CD4-positive, alpha-beta T cell treated with Interleukin-4 for 4 hours (primary cell): ENCODE results near the gene SLC15A4.

Source experiments
- DNase-seq: peaks from one replicate; pipeline ENCODE4 v3.0.0-alpha.2; 2020

SLC15A4 gene

DNA sequence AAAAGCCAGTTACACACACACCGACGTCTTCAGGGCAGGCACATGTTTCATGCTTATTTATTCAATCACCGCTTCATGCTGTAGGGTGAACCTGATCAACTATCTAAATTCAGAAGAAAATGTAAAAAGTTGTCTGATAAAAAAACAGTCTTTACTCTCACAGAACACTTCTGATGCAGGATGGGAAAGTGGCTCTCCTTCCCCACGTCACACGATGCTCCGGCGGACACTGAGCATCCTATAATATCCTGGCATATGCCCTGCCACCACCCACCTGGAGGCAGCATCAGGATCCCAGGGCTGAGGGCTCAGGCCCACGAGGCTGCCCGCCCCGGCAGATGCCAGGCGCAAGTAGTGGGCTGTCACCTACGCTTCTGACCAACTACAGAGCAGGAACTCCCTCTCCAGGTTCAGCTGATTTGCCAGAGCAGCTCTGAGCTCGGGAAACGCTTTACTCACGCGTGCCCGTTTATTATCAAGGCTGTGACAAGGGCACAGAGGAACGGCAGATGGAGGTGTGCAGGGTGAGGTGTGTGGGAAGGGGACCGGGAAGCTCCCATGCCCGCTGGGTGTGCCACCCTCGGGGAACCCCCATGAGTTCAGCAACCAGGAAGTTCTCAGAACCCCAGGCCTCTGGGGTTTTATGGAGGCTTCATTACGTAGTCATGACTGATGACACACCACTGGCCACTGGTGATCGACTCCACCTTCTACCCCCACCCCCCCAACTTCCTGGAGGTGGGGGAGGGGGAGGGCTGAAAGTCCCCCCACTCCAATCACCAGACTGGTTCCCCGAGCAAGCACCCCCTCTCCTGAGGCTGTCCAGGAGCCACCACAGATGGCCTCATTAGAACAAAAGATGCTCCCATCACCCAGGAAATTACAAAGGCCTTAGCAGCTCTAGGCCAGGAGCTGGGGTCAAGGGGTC lies 32.1 kb downstream of the SLC15A4 start:
- DNase-seq, result peak; percentile 27

DNA sequence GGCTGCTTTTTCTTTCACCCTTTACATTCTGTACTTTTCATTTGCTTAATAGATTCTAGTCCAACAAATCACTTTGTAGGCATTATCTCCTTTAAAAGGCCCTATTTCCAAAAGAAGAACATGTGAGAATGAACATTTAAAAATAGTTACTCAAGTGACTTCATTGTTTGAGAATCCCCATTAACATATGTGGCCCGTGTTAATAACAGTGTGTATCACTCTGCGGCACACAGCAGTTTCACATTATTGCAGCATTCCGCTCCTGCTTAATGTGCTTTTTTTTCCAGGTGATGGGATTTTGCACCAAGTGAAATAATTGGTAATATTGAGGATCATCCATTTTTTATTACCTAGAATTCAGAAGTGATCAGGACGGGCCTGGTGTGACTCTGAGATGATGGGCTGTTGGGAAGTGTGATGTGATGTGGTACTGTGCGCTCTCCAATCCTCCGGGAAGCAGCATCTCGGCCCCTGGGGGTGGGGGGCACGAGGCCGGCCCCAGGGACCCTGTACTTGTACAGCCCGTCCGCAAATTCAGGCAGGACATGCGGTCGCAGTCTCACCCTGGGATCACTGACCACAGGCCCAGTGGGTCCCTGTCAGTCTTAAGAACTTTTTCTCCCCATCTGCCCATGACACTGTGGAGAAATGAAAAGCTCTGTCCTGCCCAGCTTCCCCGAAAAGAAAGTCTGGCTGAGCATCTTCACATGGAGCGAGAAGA lies 32.9 kb downstream of the SLC15A4 start:
- DNase-seq, result no peak

DNA sequence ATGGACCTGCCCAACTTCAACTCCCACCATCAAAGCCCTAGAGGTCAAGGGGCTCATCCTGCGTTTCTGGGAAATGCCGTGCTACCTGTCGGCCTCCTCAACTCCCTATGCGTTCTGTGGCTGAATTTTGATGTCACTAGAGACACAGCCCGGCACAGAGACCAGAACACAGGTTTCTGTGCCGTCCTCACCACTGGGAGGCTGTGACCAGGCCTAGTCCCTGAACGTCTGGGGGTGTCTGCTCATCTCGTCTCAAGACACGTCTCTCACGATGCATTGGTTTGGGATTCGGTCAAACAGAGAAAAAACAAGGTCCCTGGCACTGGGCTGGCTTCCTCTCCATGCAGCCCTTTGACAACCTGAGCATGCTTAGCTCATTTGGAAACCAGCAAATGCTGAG lies 33.5 kb downstream of the SLC15A4 start:
- DNase-seq, result no peak

DNA sequence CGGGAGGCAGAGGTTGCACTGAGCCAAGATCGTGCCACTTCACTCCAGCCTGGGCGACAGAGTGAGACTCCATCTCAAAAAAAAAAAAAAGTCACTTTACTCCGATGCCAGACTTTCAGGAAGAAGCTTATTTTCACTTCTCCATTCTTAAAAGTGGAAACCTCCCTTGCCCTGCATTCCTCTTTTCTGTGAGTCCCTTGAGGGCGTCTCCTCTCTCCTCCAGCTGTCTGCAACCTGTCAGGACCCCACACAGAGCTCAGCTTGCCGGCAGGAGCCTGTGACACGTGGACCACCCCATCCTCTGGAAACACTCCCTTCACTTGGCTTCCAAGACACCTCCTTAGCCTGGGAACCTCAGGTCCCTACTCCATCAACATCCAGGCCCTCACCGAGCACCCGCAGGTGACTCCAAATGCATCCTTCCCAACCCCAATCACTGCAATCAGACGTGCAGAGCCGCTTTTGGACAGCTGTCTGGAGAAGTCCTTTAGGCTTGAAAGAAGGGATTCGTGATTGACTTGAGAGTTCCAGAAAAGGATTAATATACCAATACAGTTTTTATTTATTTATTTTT lies 34.3 kb downstream of the SLC15A4 start:
- DNase-seq, result no peak

DNA sequence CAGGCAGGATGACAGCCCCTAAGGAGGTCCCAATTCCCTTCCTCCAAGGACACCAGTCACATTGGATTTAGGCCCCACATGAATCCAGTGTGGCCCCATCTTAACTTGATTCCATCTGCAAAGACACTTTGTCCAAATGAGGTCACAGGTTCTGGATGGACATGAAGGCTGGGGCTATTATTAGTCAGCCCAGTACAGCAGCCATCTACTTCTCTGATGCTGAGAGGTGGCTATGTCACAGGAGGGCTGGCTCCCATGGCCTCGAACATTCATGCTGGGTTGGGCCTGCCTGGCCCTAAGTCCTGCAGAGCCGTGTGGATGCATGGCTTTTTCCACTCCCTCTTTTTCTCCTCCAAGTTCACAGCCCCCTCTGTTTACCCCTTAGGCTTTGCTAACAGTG lies 35.9 kb downstream of the SLC15A4 start:
- no peak for DNase-seq

DNA sequence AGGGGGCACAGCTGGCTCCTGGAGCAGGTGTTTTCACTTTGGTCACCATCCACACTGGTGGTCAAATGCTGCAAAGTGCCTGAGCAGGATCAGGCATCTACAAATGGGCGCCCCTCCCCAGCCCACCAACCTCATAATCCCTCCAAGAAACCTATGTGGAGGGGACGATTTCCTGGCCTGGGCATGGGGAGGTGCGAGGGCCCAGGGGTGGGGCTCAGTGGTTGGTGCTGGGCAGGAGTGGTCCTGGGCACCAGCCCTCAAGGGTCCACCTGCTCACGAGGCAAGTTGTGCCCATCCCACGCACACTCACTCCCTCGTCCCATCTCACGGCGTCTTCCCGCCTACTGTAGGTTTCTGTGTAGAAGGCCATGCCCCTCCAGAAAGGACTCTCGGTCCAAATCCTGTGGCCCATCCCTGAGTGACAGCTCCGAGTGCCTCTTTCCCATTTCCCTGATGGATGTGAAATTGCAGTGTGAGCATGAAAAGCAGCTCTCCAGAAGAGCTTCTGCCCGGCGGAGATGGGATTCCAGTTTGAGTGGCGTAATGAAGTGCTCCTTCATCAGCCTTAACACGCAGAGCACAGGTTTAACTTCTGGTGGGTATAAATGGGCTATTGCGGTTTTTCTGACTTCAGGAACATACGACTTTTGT lies 36.9 kb downstream of the SLC15A4 start:
- DNase-seq, result no peak

DNA sequence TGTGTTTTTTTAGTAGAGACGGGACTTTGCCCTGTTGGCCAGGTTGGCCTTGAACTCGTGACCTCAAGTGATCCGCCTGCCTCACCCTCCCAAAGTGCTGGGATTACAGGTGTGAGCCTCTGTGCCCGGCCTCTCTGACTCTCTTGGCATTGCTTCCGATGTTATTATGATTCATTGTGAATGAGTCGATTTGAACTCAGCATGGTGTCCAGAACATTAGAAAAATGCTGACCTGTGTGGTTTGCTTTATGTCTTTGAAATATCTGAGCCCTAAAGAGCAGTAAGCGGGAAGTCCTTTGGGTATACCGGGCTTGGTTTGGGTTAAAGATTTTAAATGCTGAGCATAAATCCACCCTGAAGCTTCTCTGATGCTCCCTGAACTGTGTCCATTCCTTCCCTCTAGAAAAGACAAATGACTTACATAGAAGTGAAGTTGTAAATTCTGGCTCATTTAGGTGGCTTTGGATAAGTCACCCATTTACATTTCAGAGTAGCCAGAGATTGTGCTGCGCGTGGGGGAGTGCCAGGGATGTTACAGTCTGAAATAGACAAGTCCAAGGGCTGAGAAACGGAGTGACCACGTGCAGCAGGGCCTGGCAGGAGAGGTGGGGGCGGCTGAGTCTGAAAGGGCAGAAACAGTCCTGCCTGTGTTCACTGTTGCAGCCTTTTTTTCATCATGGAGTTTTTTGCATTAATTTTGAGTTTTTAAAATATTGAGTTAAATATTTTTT lies 39.6 kb downstream of the SLC15A4 start:
- no peak for DNase-seq

DNA sequence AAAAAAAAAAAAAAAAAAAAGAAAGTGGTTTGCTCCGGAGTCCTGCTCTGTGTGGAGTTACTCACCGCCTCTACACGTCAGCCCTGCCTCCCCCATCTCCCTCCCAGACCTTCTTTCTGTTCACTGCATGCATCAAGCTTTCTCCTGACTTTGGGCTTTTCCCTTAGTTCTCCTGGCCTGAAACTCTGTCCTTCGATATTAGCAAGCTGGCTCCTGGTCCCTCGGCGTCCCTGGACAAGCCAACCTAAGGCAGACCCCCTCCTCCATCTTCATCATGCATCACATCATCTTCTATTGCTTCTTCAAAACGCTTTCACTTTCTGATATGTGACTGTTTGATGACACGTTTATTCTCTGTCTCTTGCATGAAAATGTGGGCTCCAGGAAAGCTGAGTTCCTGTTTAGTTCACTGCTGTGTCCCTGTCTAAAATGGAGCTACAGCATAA lies 40.6 kb downstream of the SLC15A4 start:
- peak; percentile 34 for DNase-seq

DNA sequence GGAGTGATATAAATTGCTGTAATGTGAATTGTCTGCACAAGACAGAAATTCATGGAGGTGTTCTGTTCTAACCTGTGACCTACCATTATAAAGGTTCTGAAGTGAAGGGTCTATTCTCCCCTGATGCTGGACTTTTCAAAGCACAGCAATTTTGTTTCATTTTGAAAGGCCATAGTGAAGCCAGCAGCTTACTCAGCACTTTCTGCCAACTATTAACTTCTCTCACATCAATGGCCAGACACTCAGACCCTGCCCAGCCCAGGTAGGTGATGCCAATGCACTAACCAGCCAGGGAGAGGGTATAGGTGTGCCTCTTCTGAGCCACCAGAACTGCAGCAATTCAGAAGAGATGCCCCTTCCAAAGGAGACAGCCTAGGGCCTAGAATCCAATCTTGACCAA lies 43.9 kb downstream of the SLC15A4 start:
- no peak for DNase-seq

DNA sequence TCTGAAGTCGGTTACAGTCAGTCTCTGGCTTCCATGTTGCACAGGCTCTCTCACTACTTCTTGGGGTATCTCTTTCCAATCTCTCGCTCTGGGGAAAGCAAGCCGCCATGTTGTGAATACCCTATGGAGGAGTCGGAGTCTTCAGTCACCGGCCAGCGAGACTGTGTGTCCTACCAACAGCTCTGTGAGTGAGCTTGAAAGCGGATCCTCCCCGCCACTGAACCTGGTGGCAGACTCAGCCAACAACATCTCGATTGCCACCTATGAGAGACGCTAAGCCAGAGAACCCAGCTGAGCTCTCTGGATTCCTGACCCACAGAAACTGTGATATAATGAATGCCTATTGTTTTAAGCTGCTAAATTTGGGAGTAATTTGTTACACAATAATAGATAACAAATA lies 51.5 kb downstream of the SLC15A4 start:
- DNase-seq, result no peak

DNA sequence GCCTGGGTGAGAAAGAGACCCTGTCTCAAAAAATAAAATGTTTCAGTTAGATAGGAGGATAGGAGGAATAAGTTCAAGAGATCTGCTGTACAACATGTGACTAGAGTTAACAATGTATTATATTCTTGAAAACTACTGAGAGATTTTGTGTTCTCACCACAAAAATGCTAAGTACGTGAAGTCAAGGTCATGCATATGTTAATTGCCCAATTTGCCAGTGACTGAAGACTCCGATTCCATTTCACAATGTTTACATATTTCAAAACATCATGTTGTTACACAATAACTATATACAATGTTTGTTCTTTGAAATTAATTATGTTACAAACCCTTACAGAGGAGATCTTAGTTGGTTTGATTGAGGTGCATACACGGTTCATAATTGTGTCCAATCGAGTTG lies 52.1 kb downstream of the SLC15A4 start:
- DNase-seq, result no peak

DNA sequence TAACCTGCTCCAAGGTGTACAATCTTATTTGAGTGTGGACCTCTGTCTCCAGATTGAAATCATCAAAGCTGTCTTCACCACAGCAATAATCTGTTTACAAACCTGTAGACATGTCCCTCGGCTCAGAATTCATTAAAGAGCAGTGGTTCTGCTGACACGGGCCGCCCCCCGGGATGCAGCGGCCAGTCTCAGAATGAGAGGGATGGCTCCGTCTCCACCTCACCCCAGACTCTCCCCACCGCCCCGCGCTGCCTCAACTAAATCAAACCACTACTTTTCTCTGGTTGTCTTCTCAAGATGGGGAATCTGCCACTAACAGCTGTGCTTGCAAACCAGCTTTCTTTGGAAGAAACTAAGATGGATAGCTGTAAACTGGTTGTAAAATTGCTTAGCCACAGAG lies 56.2 kb downstream of the SLC15A4 start:
- no peak for DNase-seq

DNA sequence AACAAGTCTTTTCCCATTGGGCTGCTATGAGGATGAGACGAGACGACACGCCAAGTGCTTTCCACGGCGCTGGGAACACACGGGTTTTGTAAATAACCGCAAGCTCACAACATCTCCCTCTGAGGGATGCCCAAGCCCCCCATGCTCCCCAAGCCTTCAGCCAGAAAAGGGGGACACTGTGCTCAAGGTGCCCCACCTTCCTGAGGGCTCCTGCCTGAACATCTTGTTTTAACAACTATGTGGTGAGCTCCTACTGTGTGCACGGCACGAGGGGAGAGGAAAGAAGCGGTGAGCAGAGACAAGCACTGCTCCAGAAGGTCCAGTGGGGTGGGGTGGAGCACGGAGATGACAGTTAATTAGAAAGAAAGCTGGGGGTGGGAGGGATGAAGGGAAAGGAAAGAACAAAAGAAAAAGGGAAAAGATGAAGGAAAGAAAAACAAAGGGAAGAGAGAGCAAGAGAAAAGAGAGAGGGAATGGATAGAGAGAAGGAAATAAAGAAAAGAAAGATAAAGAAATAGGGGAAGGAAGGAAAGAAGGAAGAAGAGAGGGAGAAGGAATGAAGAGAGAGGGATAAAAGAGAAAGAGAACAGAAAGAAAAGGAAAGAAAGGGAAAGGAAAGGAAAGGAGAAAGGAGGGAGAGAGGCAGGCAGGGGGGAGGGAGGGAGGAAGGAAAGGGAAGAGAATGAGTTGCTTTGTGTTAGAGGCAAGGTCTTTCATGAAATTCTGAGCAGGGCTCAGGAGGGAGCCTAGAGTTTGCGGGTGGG lies 56.8 kb downstream of the SLC15A4 start:
- DNase-seq, result no peak

DNA sequence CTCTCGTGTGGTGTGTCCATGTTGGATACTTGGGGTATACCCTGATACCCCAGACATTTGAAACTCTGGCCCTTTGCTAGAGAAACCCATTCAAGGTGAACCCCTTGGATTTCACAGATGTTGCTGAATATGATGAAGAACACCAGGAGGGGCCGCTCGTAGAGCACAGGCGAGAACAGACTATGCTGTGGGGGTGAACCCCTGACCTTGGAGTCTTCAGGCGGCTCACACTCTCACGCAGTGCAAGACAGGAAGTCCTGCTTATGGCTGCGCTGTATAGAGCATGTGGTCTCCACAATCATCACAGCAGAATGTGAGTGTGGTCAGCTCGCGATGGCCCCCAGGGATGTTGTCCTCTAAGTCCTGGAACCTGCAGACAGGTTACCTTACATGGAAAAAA lies 60.4 kb downstream of the SLC15A4 start:
- peak; percentile 27 for DNase-seq

DNA sequence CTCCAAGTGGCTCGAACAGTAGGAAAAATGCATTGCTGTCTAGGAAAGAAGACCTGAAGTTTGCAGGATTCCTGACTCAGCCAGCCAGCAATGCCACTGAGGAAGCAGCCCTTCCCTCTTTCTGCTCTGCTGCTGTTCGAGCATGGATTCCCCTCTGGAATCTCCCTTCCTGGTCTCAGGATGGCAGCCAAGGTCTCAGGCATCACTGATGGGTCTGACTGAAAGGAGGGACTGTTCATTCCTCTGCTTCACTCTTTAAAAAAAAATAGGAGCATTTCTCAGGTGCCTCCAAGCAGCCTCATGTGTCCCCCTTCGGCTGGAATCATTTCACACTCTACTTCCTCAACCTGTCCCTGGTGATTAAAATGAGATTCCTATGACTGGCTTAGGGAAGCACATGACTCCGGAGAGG lies 62.4 kb downstream of the SLC15A4 start:
- no peak for DNase-seq

DNA sequence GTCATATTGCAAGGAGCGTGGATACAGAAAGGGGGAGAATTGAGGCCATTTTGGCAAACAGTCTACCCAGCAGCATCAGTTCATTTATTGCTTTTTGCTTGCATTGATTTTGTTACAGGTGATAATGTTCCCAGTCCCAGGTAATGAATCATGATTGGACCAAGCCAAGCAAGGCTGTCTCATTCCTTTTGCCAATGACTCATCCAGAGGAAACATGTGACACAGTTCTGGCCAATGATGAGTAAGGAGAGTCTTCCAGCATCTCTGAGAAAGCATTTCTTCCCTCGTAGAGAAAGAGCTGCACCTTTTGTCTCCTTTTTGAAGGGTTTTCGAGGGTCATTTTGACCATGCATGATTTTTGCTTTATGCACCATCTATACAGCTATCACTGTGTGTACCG lies 68.2 kb downstream of the SLC15A4 start:
- no peak for DNase-seq

DNA sequence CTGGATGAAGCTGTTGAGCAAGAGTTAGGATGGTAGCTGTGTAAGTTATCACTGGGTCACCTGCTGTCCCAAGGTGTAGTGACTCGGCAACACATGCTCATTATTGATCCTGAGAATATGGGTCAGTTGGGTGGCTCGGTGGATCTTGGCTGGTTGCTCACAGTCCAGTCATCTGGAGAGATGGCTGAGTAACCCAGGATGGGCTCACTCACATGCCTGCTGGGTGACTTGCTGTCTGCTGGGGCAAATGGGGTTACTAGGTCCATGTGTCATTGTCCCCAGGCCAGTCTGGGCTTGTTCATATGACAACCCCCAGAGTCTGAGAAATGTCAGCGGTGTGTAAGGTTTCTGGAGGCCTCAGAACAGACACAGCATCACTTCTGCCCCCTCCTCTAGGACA lies 69.5 kb downstream of the SLC15A4 start:
- DNase-seq, result no peak

DNA sequence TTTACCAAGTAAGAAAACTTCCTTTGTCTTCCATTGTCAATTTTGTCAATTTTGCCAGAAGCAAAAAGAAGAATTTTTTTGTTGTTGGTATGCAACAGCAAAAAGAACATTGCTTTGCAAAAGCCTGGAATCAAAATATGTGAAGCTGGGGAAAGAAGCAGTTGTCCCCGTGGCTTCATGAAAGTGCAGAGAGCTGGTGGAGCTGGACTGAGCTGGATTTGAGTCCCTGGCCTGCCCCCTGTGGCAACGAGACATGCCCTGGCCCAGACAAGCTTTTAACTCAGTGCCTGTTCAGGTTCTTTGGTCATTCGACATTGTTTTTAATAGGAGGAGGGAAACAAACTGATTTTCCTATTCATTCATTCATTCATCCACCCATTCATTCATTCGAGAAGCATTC lies 70.3 kb downstream of the SLC15A4 start:
- DNase-seq, result no peak

DNA sequence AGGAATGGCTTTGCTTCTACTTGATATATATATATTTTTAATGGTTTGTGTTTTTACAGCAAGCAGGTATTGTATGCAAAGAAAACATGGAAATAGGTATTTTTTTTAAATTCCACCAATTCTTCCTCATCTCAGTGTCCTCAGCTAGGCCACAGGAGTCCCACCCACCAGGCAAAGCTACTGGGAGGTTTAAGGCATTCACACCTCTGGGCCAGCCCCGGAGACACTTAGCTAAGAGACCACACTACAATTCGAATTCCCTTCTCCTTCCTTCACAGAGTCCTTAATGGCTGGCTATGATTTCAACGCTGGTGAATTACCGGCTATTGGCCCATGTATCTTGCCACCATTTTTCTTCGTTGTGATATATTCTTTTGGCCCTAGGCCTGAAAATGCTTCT lies 71.4 kb downstream of the SLC15A4 start:
- no peak for DNase-seq

DNA sequence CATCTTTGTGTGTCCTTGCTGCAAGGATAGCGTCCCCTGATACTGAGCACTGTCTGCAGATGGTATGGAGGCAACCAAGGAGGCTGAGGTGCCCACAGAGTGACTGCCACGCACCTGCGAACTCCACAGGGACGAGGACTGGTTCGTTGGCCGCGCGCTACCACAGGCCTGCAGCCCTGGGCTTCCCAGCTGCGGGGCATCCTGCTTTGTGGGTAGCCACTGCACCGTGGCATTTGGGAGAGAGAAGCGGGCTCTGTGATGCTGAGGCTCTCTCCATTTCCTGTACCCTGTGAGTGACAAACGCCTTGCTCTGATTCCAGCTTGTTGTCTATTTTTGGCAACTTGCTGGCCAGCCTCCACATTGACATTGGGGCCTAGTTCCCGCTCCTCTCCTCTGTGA lies 76.3 kb downstream of the SLC15A4 start:
- DNase-seq, result no peak

DNA sequence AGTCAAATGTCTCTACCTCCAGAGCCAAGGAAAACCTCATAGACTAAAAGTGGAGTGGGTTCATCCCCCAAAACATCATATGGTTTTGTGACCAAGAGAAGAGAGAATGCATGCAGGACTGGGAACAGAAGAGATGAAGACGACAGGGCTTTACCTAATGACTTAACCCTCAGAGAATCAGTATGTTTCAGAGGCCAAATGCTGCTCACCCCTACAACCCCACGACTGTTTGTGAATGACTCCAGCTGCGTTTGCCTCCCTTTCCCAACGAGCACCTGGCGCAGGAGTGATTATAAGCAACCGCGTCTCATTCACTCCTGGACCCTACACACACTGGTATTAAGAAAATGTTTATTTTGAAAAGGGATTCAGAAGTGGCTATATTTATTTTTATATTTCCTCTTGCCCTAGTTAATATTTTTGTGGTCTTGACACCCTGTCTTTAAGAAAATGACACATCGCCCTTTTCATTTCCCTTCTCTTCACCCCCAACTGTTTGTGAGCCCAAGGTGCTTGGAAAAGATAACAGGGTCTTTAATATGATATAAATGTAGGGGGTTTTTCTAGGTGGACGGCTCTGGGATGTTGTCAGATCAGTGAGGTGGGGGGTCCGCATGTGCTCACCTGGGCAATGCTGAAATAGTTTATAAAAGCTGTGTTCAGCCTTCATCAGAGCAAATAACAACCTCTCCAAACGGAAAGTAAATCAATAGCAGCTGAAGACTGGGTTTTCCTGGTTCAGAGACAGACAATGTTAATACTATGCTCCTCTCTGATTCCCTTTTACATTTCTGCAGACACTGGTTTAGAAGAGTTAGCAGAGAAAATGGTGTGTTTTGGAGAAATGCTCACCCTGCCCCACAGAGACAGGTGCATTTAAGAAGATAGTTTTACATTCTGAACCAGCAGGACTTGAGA lies 77.7 kb downstream of the SLC15A4 start:
- DNase-seq, result peak; percentile 33
